HepG2 (cell line): Measurements from ENCODE around the gene ARL3. TPM values are rescaled to one million over a fixed set of nuclear protein-coding genes. Genes with fewer than 3 reads are reported as not detected.

Experiments used
- ATAC-seq: fragments of 200-7000 bp; cut with Tn5 transposase; 3 replicates; pipeline ENCODE4 v1.9.1; 2020; ENCODE audit warnings: mild to moderate bottlenecking, moderate library complexity
- BruUV-seq: library from RNA; stranded (reverse); fragments of 400-500 nt; replicated peaks from 2 replicates; lab custom pipeline; 2021; lab: Mats Ljungman, UMichigan
- CTCF ChIA-PET: fragments of 300-600 bp; formaldehyde crosslinking; extraction: SDS; loops from one replicate; lab custom pipeline; 2021; ENCODE audit warnings: low total read pairs, inconsistent platforms, low intra/inter-chr PET ratio; lab: Yijun Ruan, JAX
- POLR2A ChIA-PET: fragments of 350-600 bp; sonication (Branson Sonifier 250); formaldehyde crosslinking; loops from one replicate; lab custom pipeline; 2020; ENCODE audit warnings: antibody characterized with exemption, inconsistent platforms; lab: Yijun Ruan, JAX
- DNase-seq: peaks from one replicate; pipeline ENCODE4 v3.0.0-alpha.2; 2015; ENCODE audit warnings: low spot score
- FAIRE-seq: peaks from 3 replicates; lab custom pipeline; 2011; peaks lifted over from hg19 to GRCh38; lab: Jason Lieb, UNC
- H2AFZ ChIP-seq: one replicate; pipeline ENCODE4 v1.6.1; 2011; ENCODE audit warnings: low read length, inconsistent platforms
- H3K27ac ChIP-seq: fragments of 300-600 bp; 3 replicates; pipeline ENCODE4 v1.8.0; 2011; ENCODE audit warnings: mixed run types, mild to moderate bottlenecking, mixed read lengths, low read length, inconsistent platforms; ENCODE audit not compliant: insufficient read depth; ENCODE audit errors: extremely low read length
- H3K27me3 ChIP-seq, 2 experiments: fragments of 200-600 bp in 1 of 2; 2 replicates in 1 of 2; 3 replicates in 1 of 2; pipeline versions ENCODE4 v1.6.0 to v1.8.0; 2011; ENCODE audit warnings: low read length in 2 of 2, mild to moderate bottlenecking in 2 of 2, moderate library complexity in 2 of 2, inconsistent platforms in 1 of 2; ENCODE audit not compliant: insufficient read depth in 2 of 2, control insufficient read depth in 1 of 2
- H3K36me3 ChIP-seq, 2 experiments: fragments of 200-600 bp in 1 of 2; replicated peaks in 1 of 2; 2 replicates in 1 of 2; 3 replicates in 1 of 2; pipeline versions ENCODE4 v1.5.1 to v1.8.0; 2011; ENCODE audit warnings: low read length in 2 of 2, inconsistent platforms in 1 of 2; ENCODE audit not compliant: insufficient read depth in 2 of 2, control insufficient read depth in 1 of 2
- H3K4me1 ChIP-seq: 2 replicates; pipeline ENCODE4 v1.5.1; 2012; ENCODE audit warnings: low read length, inconsistent platforms; ENCODE audit not compliant: insufficient read depth
- H3K4me2 ChIP-seq: 2 replicates; pipeline ENCODE4 v1.6.0; 2011; ENCODE audit warnings: low read depth, low read length, inconsistent platforms
- H3K4me3 ChIP-seq, 3 experiments: fragments of 200-600 bp in 1 of 3; sonication (generic), shearing (Covaris generic) in 1 of 3; replicated peaks in 1 of 3; 2 replicates each; pipeline ENCODE4 v1.5.1; 2011 to 2016; ENCODE audit warnings: low read length in 3 of 3, inconsistent platforms in 2 of 3, low read depth in 2 of 3, mild to moderate bottlenecking in 2 of 3, control low read depth in 1 of 3, mixed read lengths in 1 of 3; ENCODE audit not compliant: insufficient read depth in 1 of 3
- H3K79me2 ChIP-seq: one replicate; pipeline ENCODE4 v1.6.1; 2011; ENCODE audit warnings: low read length, inconsistent platforms; ENCODE audit not compliant: insufficient read depth
- H3K9ac ChIP-seq: 2 replicates; pipeline ENCODE4 v1.6.0; 2011; ENCODE audit warnings: mild to moderate bottlenecking, low read depth, low read length, inconsistent platforms; ENCODE audit not compliant: insufficient read depth
- H3K9me3 ChIP-seq: 2 replicates; pipeline ENCODE4 v1.5.1; 2012; ENCODE audit warnings: mild to moderate bottlenecking, low read length
- H4K20me1 ChIP-seq: 2 replicates; pipeline ENCODE4 v1.6.0; 2011; ENCODE audit warnings: inconsistent platforms, mild to moderate bottlenecking, low read length, moderate library complexity; ENCODE audit not compliant: insufficient read depth
- CBX5 ChIP-seq: sonication (generic); formaldehyde crosslinking; IDR thresholded peaks from 2 replicates; pipeline ENCODE4 v1.4.0; 2020; ENCODE audit warnings: missing genetic modification reagents, borderline replicate concordance
- DDIT3 ChIP-seq: sonication (generic); formaldehyde crosslinking; IDR thresholded peaks from 2 replicates; pipeline ENCODE4 v1.4.0; 2020; ENCODE audit warnings: mild to moderate bottlenecking, missing genetic modification reagents
- NR2F2 ChIP-seq: IDR thresholded peaks from 2 replicates; pipeline ENCODE4 v1.6.1; 2012; ENCODE audit warnings: low read depth, inconsistent platforms, borderline replicate concordance
- PAWR ChIP-seq: sonication (generic); formaldehyde crosslinking; IDR thresholded peaks from 2 replicates; pipeline ENCODE4 v1.4.0; 2020; ENCODE audit warnings: missing genetic modification reagents, mild to moderate bottlenecking, borderline replicate concordance
- RELA ChIP-seq: sonication (generic); formaldehyde crosslinking; IDR thresholded peaks from 2 replicates; pipeline ENCODE4 v1.4.0; 2020; ENCODE audit warnings: missing genetic modification reagents
- ZBTB37 ChIP-seq: sonication (generic); formaldehyde crosslinking; IDR thresholded peaks from 2 replicates; pipeline ENCODE4 v1.4.0; 2020; ENCODE audit warnings: mild to moderate bottlenecking, missing genetic modification reagents
- ZFP90 ChIP-seq: sonication (generic); formaldehyde crosslinking; IDR thresholded peaks from 2 replicates; pipeline ENCODE4 v1.8.0; 2022; ENCODE audit warnings: missing genetic modification reagents, mild to moderate bottlenecking, inconsistent platforms, borderline replicate concordance
- ZNF138 ChIP-seq: sonication (generic); formaldehyde crosslinking; IDR thresholded peaks from 2 replicates; pipeline ENCODE4 v1.5.0; 2020; ENCODE audit warnings: mild to moderate bottlenecking, low read depth, missing genetic modification reagents
- ZNF235 ChIP-seq: sonication (generic); formaldehyde crosslinking; IDR thresholded peaks from 2 replicates; pipeline ENCODE4 v1.8.1; 2023; ENCODE audit warnings: mild to moderate bottlenecking, missing genetic modification reagents, borderline replicate concordance
- ZNF431 ChIP-seq: sonication (generic); formaldehyde crosslinking; IDR thresholded peaks from 2 replicates; pipeline ENCODE4 v1.9.0; 2022; ENCODE audit warnings: missing genetic modification reagents, low read depth, mild to moderate bottlenecking, borderline replicate concordance
- ZNF460 ChIP-seq: sonication (generic); formaldehyde crosslinking; IDR thresholded peaks from 2 replicates; pipeline ENCODE4 v1.5.1; 2020; ENCODE audit warnings: missing genetic modification reagents, mild to moderate bottlenecking, borderline replicate concordance
- ZNF484 ChIP-seq: sonication (generic); formaldehyde crosslinking; IDR thresholded peaks from 2 replicates; pipeline ENCODE4 v1.5.1; 2020; ENCODE audit warnings: mild to moderate bottlenecking, low read depth, missing genetic modification reagents, borderline replicate concordance
- ZNF792 ChIP-seq: IDR thresholded peaks from 2 replicates; pipeline ENCODE4 v1.6.1; 2016
- ZNF83 ChIP-seq: sonication (generic); formaldehyde crosslinking; IDR thresholded peaks from 2 replicates; pipeline ENCODE4 v1.4.0; 2020; ENCODE audit warnings: missing genetic modification reagents, mild to moderate bottlenecking, borderline replicate concordance
- WGBS: methylation state at CpG from one replicate; pipeline ENCODE4 v1.1.6; 2017; ENCODE audit warnings: low lambda C conversion rate; 5-methylcytosine and 5-hydroxymethylcytosine counted together
- in situ Hi-C: cut with HindIII; loops from 2 replicates; pipeline ENCODE4 v1.10.0; 2017; ENCODE audit warnings: low pct_unique_long_range_greater_than_20kb; ENCODE audit not compliant: extremely low pct_ligation_motif_present
- intact Hi-C: fragments of 100-400 bp; cut with micrococcal nuclease; formaldehyde crosslinking; loops from one replicate; pipeline ENCODE4 v1.10.0; 2022; ENCODE audit not compliant: unreplicated experiment
- polyA plus RNA-seq, 8 experiments: library from polyadenylated mRNA; depleted of rRNA in 3 of 8; stranded (reverse) in 7 of 8; unstranded in 1 of 8; fragments of >200 nt; fragmentation: Illumina TruSeq in 4 of 8; extraction: Trizol in 4 of 8; gene quantifications; 2 replicates each; pipeline versions ENCODE4 v1.2.1 to v1.2.3, GENCODE V29; 2011 to 2016; ENCODE audit warnings: low read depth in 4 of 8, missing spikeins in 1 of 8, mixed read lengths in 1 of 8; ENCODE audit not compliant: insufficient read depth in 1 of 8
- total RNA-seq, 5 experiments: library from RNA; depleted of rRNA; stranded (reverse); fragments of >200 nt; fragmentation: Illumina TruSeq; extraction: Trizol; gene quantifications; 2 replicates each; pipeline ENCODE4 v1.2.3, GENCODE V29; 2016; ENCODE audit warnings: low read depth in 1 of 5

Gene ARL3
- total and polyA plus RNA-seq, 2 of the 13 experiments (the other 11 are each of a cell fraction or from before 2014, with no cell fraction given), result 5.2 to 6.6 TPM

- TF ChIP-seq ZNF83, result no peak
- no peak for TF ChIP-seq RELA (CRISPR knock-in tag)
- no peak for TF ChIP-seq ZNF792 (CRISPR knock-in tag)
- no peak for TF ChIP-seq CBX5 (CRISPR knock-in tag)
- TF ChIP-seq ZFP90 (CRISPR knock-in tag), result no peak
- no peak for TF ChIP-seq ZNF138 (CRISPR knock-in tag)
These were observed 22.7 kb downstream of the ARL3 start (continued) for GRCh38 chr10:102691285-102692066.

GRCh38 chr10:102683736-102684135 is 30.5 kb downstream of the ARL3 start:
- Histone ChIP-seq H3K4me2 (no peak overlapping the region), H3K27ac (no peak overlapping the region), H3K4me3 (no peak overlapping the region), H4K20me1 (no peaks in the 10 kb centered on the region), H3K79me2 (no peaks in the 10 kb centered on the region)
- no TSS peak for BruUV-seq
- TF ChIP-seq ZNF431, result no peak
- TF ChIP-seq NR2F2, result no peak
- no peak for TF ChIP-seq DDIT3
- no peak for TF ChIP-seq ZBTB37 (CRISPR knock-in tag)
- TF ChIP-seq ZNF235, result no peak
- TF ChIP-seq ZNF484 (CRISPR knock-in tag), result no peak
- no peak for TF ChIP-seq ZNF460 (CRISPR knock-in tag)
- no peak for TF ChIP-seq PAWR (CRISPR knock-in tag)
- TF ChIP-seq, all 625 proteins: peak for 0
- no peak for ATAC-seq
- H2AFZ ChIP-seq, result no peak overlapping the region
- intact Hi-C loops, result no loop called here
- FAIRE-seq, result no peak
- CTCF ChIA-PET, result no interaction called here
- POLR2A ChIA-PET, result no interaction called here
- no peak for DNase-seq
- no peak overlapping the region for H3K9ac ChIP-seq
- no peaks in the 10 kb centered on the region for H3K27me3 ChIP-seq
- peaks cover 8% of the 10 kb centered on the region for H3K4me1 ChIP-seq
- peaks cover 3 to 5% of the 10 kb centered on the region in 2 experiments; a peak in 2 of 5 replicates for H3K36me3 ChIP-seq
- 95% methylated on average over 5 of the region's 5 CpGs for WGBS
- in situ Hi-C loops, result no loop called here
- H3K9me3 ChIP-seq, result no peaks in the 10 kb centered on the region
